ENCODE data around the gene SLCO3A1.

DNA sequence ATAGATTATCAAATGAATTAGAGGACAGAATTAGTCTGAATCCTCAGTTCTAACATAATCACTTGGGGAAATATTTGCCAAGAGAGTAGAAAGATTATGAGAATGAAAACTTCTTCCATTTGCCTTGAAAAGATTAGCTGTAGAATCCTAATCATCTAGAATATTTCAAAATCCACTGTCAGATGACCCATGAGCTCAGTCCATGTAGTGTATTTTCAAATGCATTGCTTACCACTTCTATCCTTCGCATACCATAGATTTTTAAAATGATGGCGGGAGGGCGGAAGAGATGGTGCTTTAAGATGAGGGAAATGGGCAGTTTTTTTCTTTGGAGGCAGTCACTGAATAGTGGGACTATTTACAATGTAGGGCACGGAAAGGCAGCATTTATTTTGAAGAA, 136.3 kb downstream of the SLCO3A1 start:
- no peak for TF ChIP-seq POLR2A (IDR thresholded peaks at IDR 0.05)
- TF ChIP-seq, protein P1, sequence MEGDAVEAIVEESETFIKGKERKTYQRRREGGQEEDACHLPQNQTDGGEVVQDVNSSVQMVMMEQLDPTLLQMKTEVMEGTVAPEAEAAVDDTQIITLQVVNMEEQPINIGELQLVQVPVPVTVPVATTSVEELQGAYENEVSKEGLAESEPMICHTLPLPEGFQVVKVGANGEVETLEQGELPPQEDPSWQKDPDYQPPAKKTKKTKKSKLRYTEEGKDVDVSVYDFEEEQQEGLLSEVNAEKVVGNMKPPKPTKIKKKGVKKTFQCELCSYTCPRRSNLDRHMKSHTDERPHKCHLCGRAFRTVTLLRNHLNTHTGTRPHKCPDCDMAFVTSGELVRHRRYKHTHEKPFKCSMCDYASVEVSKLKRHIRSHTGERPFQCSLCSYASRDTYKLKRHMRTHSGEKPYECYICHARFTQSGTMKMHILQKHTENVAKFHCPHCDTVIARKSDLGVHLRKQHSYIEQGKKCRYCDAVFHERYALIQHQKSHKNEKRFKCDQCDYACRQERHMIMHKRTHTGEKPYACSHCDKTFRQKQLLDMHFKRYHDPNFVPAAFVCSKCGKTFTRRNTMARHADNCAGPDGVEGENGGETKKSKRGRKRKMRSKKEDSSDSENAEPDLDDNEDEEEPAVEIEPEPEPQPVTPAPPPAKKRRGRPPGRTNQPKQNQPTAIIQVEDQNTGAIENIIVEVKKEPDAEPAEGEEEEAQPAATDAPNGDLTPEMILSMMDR (IDR thresholded peaks at IDR 0.05) = no peak
- TF ChIP-seq POLR2AphosphoS5 (IDR thresholded peaks at IDR 0.05) = no peak
